ENCODE data around the gene DYNLL2. TPM values are rescaled to one million over a fixed set of nuclear protein-coding genes. Genes with fewer than 3 reads are reported as not detected.

The DYNLL2 gene
- total RNA-seq, 4 donors from 2014 or later = 13.0 to 18.5 (median 14.4) TPM

- WGBS, 2 donors = 73 to 74% methylated on average over 4 of the region's 4 CpGs
- Histone ChIP-seq H3K27me3 (no peaks in the 10 kb centered on the region), H3K9me3 (no peaks in the 10 kb centered on the region), H3K36me3 (peaks cover 12 to 73% (median 27%) of the 10 kb centered on the region in 3 donors), H3K4me3 (no peak overlapping the region), H3K4me1 (peaks cover 0 to 53% (median 0%) of the 10 kb centered on the region in 3 donors), H3K27ac (no peak overlapping the region)
- DNase-seq = no peak
- intact Hi-C loops (cut with DNase I) = no loop called here
- TF ChIP-seq POLR2A (IDR thresholded peaks at IDR 0.05) (no peak), CTCF (IDR thresholded peaks at IDR 0.05) (no peak)
Observed at GRCh38 chr17:58092101-58092796, 9.0 kb downstream of the DYNLL2 start.

GRCh38 chr17:58092797-58093385 is 9.7 kb downstream of the DYNLL2 start:
- Histone ChIP-seq H3K27me3 (no peaks in the 10 kb centered on the region), H3K27ac (no peak overlapping the region), H3K36me3 (peaks cover 12 to 67% (median 27%) of the 10 kb centered on the region in 3 donors), H3K4me1 (peaks cover 0 to 47% (median 0%) of the 10 kb centered on the region in 3 donors), H3K9me3 (no peaks in the 10 kb centered on the region), H3K4me3 (no peak overlapping the region)
- WGBS, 2 donors = 26 to 55% methylated on average over 7 of the region's 7 CpGs
- intact Hi-C loops (cut with DNase I) = no loop called here
- no peak for TF ChIP-seq CTCF (IDR thresholded peaks at IDR 0.05)
- TF ChIP-seq POLR2A (IDR thresholded peaks at IDR 0.05) = no peak
- no peak for DNase-seq

GRCh38 chr17:58094118-58094517 is 10.9 kb downstream of the DYNLL2 start:
- H3K36me3 ChIP-seq = peaks cover 11 to 55% (median 23%) of the 10 kb centered on the region in 3 donors
- 72 to 81% methylated on average over 4 of the region's 4 CpGs for WGBS, 2 donors

GRCh38 chr17:58096892-58097291 is 13.7 kb downstream of the DYNLL2 start:
- H3K36me3 ChIP-seq = peaks cover 0 to 27% (median 4%) of the 10 kb centered on the region in 3 donors
- H3K4me3 ChIP-seq = no peak overlapping the region
- no peak for DNase-seq
- no peak overlapping the region for H3K27ac ChIP-seq
- H3K9me3 ChIP-seq = no peaks in the 10 kb centered on the region
- TF ChIP-seq POLR2A (IDR thresholded peaks at IDR 0.05) (no peak), CTCF (IDR thresholded peaks at IDR 0.05) (no peak)
- 73 to 81% methylated on average over 4 of the region's 4 CpGs for WGBS, 2 donors
- intact Hi-C loops (cut with DNase I) = no loop called here
- H3K4me1 ChIP-seq = peaks cover 0 to 15% (median 0%) of the 10 kb centered on the region in 3 donors
- no peaks in the 10 kb centered on the region for H3K27me3 ChIP-seq

More at GRCh38 chr17:58094118-58094517, 10.9 kb downstream of the DYNLL2 start:
- Histone ChIP-seq H3K9me3 (no peaks in the 10 kb centered on the region), H3K4me3 (no peak overlapping the region), H3K4me1 (peaks cover 0 to 35% (median 0%) of the 10 kb centered on the region in 3 donors), H3K27ac (no peak overlapping the region), H3K27me3 (no peaks in the 10 kb centered on the region)
- TF ChIP-seq CTCF (IDR thresholded peaks at IDR 0.05) = no peak
- TF ChIP-seq POLR2A (IDR thresholded peaks at IDR 0.05) = no peak
- intact Hi-C loops (cut with DNase I) = no loop called here
- DNase-seq = no peak

GRCh38 chr17:58097384-58098088 is 14.3 kb downstream of the DYNLL2 start:
- Histone ChIP-seq H3K4me1 (peaks cover 0 to 9% (median 0%) of the 10 kb centered on the region in 3 donors), H3K36me3 (peaks cover 0 to 20% (median 0%) of the 10 kb centered on the region in 3 donors), H3K27me3 (no peaks in the 10 kb centered on the region), H3K9me3 (no peaks in the 10 kb centered on the region), H3K27ac (no peak overlapping the region), H3K4me3 (no peak overlapping the region)
- DNase-seq = no peak
- no peak for TF ChIP-seq CTCF (IDR thresholded peaks at IDR 0.05)
- TF ChIP-seq POLR2A (IDR thresholded peaks at IDR 0.05) = no peak
- intact Hi-C loops (cut with DNase I) = no loop called here

All from esophagus squamous epithelium (tissue), 5 donors.